Activated CD4-positive, alpha-beta T cell treated with anti-CD3 and anti-CD28 coated beads, Interleukin-2, amount 50 U/mL, for 1 hour (primary cell): ENCODE results near the gene TMOD1.
"Not testable (repeated sequence)": the region's sequence is repeated elsewhere in the genome, so short reads cannot be mapped to it uniquely, and the experiment has no call there.

Source experiments
- DNase-seq: peaks from one replicate; pipeline ENCODE4 v3.0.0-alpha.2; 2020

Gene TMOD1

GRCh38 chr9:97601228-97601898 lies 99.9 kb downstream of the TMOD1 start:
- no peak for DNase-seq

- no peak for DNase-seq
These were observed 101.0 kb downstream of the TMOD1 start for GRCh38 chr9:97602430-97602829.

GRCh38 chr9:97604901-97605645 lies 103.6 kb downstream of the TMOD1 start:
- no peak for DNase-seq

GRCh38 chr9:97615439-97616072 lies 114.1 kb downstream of the TMOD1 start:
- DNase-seq = peak; percentile 50

- no peak for DNase-seq
These were observed 116.5 kb downstream of the TMOD1 start for GRCh38 chr9:97617939-97618416.

GRCh38 chr9:97620063-97620462 lies 118.6 kb downstream of the TMOD1 start:
- not testable (repeated sequence) for DNase-seq

GRCh38 chr9:97622483-97622882 lies 121.0 kb downstream of the TMOD1 start:
- DNase-seq = not testable (repeated sequence)

- no peak for DNase-seq
These were observed 122.5 kb downstream of the TMOD1 start for GRCh38 chr9:97623946-97624345.

- no peak for DNase-seq
These were observed 124.2 kb downstream of the TMOD1 start for GRCh38 chr9:97625620-97626019.

GRCh38 chr9:97627624-97628023 lies 126.2 kb downstream of the TMOD1 start:
- no peak for DNase-seq

- no peak for DNase-seq
These were observed 127.2 kb downstream of the TMOD1 start for GRCh38 chr9:97628668-97629067.

GRCh38 chr9:97629156-97629555 lies 127.7 kb downstream of the TMOD1 start:
- no peak for DNase-seq

- no peak for DNase-seq
These were observed 129.1 kb downstream of the TMOD1 start for GRCh38 chr9:97630591-97630990.

GRCh38 chr9:97632248-97632984 lies 130.9 kb downstream of the TMOD1 start:
- peak; percentile 6 for DNase-seq

GRCh38 chr9:97632985-97633858 lies 131.8 kb downstream of the TMOD1 start, which contains the start of the genes NCBP1 and TSTD2:
TSS of gene NCBP1 (plus strand) at chr9:97633821. CDS start at chr9:97633882, 61 bp downstream.
TSS of gene TSTD2 (minus strand) at chr9:97633368. CDS start at chr9:97627562, 5,806 bp downstream.
- DNase-seq = peak; percentile 94

GRCh38 chr9:97633859-97634490 lies 132.5 kb downstream of the TMOD1 start:
- DNase-seq = no peak

- DNase-seq = no peak
These were observed 133.6 kb downstream of the TMOD1 start for GRCh38 chr9:97635026-97635425.

- DNase-seq = no peak
These were observed 135.4 kb downstream of the TMOD1 start for GRCh38 chr9:97636903-97637302.

- no peak for DNase-seq
These were observed 137.2 kb downstream of the TMOD1 start for GRCh38 chr9:97638666-97639065.

GRCh38 chr9:97640325-97640724 lies 138.9 kb downstream of the TMOD1 start:
- DNase-seq = no peak

- no peak for DNase-seq
These were observed 144.3 kb downstream of the TMOD1 start for GRCh38 chr9:97645720-97646119.
